GM18507 (cell line): ENCODE measurements around the gene CACNA1C.

ENCODE experiments used
- DNase-seq: peaks from one replicate; pipeline ENCODE4 v3.0.0; 2011; ENCODE audit warnings: low read depth; ENCODE audit not compliant: insufficient read length; ENCODE audit errors: extremely low spot score
- FAIRE-seq: peaks from 2 replicates; lab custom pipeline; 2011; peaks lifted over from hg19 to GRCh38; lab: Jason Lieb, UNC

CACNA1C gene

GRCh38 chr12:2641761-2642160, 589.0 kb downstream of the CACNA1C start:
- no peak for FAIRE-seq
- no peak for DNase-seq

- FAIRE-seq (no peak), DNase-seq (no peak)
These were observed 589.5 kb downstream of the CACNA1C start for GRCh38 chr12:2642176-2642892.

- DNase-seq, result no peak
- FAIRE-seq, result no peak
These were observed 590.2 kb downstream of the CACNA1C start for GRCh38 chr12:2642896-2643425.

- FAIRE-seq, result no peak
These were observed 590.9 kb downstream of the CACNA1C start for GRCh38 chr12:2643576-2644135.

GRCh38 chr12:2644683-2645405, 592.1 kb downstream of the CACNA1C start:
- FAIRE-seq (no peak), DNase-seq (no peak)

More at GRCh38 chr12:2643576-2644135, 590.9 kb downstream of the CACNA1C start:
- DNase-seq, result no peak

GRCh38 chr12:2645460-2645859, 592.7 kb downstream of the CACNA1C start:
- DNase-seq, result no peak
- FAIRE-seq, result no peak

GRCh38 chr12:2646341-2646740, 593.6 kb downstream of the CACNA1C start:
- DNase-seq, result no peak
- no peak for FAIRE-seq

GRCh38 chr12:2647186-2647585, 594.4 kb downstream of the CACNA1C start:
- DNase-seq, result no peak
- no peak for FAIRE-seq

- FAIRE-seq (no peak), DNase-seq (no peak)
These were observed 595.6 kb downstream of the CACNA1C start for GRCh38 chr12:2648406-2648805.

- FAIRE-seq (no peak), DNase-seq (no peak)
These were observed 596.6 kb downstream of the CACNA1C start for GRCh38 chr12:2649201-2650030.

- FAIRE-seq (no peak), DNase-seq (no peak)
These were observed 597.7 kb downstream of the CACNA1C start for GRCh38 chr12:2650261-2651067.

GRCh38 chr12:2651068-2651965, 598.5 kb downstream of the CACNA1C start:
- DNase-seq, result no peak
- FAIRE-seq, result no peak

- no peak for DNase-seq
- FAIRE-seq, result no peak
These were observed 599.2 kb downstream of the CACNA1C start for GRCh38 chr12:2652011-2652400.

- no peak for DNase-seq
- no peak for FAIRE-seq
These were observed 599.8 kb downstream of the CACNA1C start for GRCh38 chr12:2652401-2653081.

- DNase-seq, result no peak
- no peak for FAIRE-seq
These were observed 600.7 kb downstream of the CACNA1C start for GRCh38 chr12:2653461-2653965.

- FAIRE-seq (no peak), DNase-seq (no peak)
These were observed 601.5 kb downstream of the CACNA1C start for GRCh38 chr12:2654311-2654710.

GRCh38 chr12:2654741-2655140, 602.0 kb downstream of the CACNA1C start:
- FAIRE-seq (no peak), DNase-seq (no peak)
